Pulmonary artery endothelial cell (primary cell): ENCODE results near the gene PPARG. TPM values are rescaled to one million over a fixed set of nuclear protein-coding genes. Genes with fewer than 3 reads are reported as not detected.
"Not testable (repeated sequence)": the region's sequence is repeated elsewhere in the genome, so short reads cannot be mapped to it uniquely, and the experiment has no call there.

Experiments
- DNase-seq: peaks from one replicate; pipeline ENCODE4 v3.0.0-alpha.2; 2011; ENCODE audit warnings: low read depth, low spot score
- total RNA-seq: library from RNA; depleted of rRNA; stranded (reverse); fragments of >200 nt; gene quantifications from 2 replicates; pipeline ENCODE4 v1.2.3, GENCODE V29; 2014

Gene PPARG
- total RNA-seq, 1 donor from 2014 or later = 6.1 TPM

- no peak for DNase-seq
Measured at GRCh38 chr3:12440927-12441714, 152.3 kb downstream of the PPARG start.

- DNase-seq = no peak
Measured at GRCh38 chr3:12442654-12443501, 154.0 kb downstream of the PPARG start.

- DNase-seq = no peak
Measured at GRCh38 chr3:12443781-12444522, 155.1 kb downstream of the PPARG start.

GRCh38 chr3:12444582-12445471 lies 156.0 kb downstream of the PPARG start:
- DNase-seq = no peak

GRCh38 chr3:12445523-12446240 lies 156.8 kb downstream of the PPARG start:
- no peak for DNase-seq

GRCh38 chr3:12446298-12446697 lies 157.4 kb downstream of the PPARG start:
- DNase-seq = no peak

GRCh38 chr3:12447075-12447474 lies 158.2 kb downstream of the PPARG start:
- no peak for DNase-seq

GRCh38 chr3:12448404-12449202 lies 159.7 kb downstream of the PPARG start:
- not testable (repeated sequence) for DNase-seq

- DNase-seq = no peak
Measured at GRCh38 chr3:12449889-12450682, 161.2 kb downstream of the PPARG start.

GRCh38 chr3:12451481-12451880 lies 162.6 kb downstream of the PPARG start:
- no peak for DNase-seq

- no peak for DNase-seq
Measured at GRCh38 chr3:12451960-12452359, 163.1 kb downstream of the PPARG start.

- DNase-seq = no peak
Measured at GRCh38 chr3:12452361-12453330, 163.8 kb downstream of the PPARG start.

- DNase-seq = no peak
Measured at GRCh38 chr3:12454076-12454815, 165.4 kb downstream of the PPARG start.

- no peak for DNase-seq
Measured at GRCh38 chr3:12454816-12455121, 165.9 kb downstream of the PPARG start.

GRCh38 chr3:12455740-12456139 lies 166.9 kb downstream of the PPARG start:
- no peak for DNase-seq

GRCh38 chr3:12456441-12456840 lies 167.6 kb downstream of the PPARG start:
- no peak for DNase-seq

GRCh38 chr3:12457380-12457779 lies 168.5 kb downstream of the PPARG start:
- DNase-seq = not testable (repeated sequence)
